ENCODE data around the gene PARP11.

Gene PARP11

DNA sequence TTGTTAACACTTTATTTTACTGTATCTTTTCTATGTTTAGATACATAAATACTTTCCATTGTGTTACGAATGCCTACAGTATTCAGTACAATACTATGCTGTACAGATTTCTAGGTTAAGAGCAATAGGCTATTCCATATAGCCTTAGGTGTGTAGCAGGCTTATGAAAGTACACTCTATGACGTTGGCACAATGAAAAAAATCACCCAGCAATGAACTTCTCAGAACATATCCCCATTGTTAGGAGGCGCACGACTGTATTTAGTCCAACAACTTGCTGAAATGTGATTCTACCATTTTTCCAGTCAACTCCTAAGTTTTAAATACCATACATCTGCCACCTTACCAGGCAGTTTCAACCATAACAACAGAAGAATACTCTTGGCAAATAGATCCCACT lies 1.8 kb downstream of the PARP11 start:
- Histone ChIP-seq H3K4me2 (ENCODE audit: low read depth, low read length, poor library complexity, severe bottlenecking) (peak overlapping the region; percentile 72), H3K9me3 (ENCODE audit: insufficient read depth, low read length) (no peaks in the 10 kb centered on the region), H4K20me1 (ENCODE audit: low read depth, low read length) (no peaks in the 10 kb centered on the region), H3K36me3 (ENCODE audit: low read length) (no peaks in the 10 kb centered on the region), H3K4me3 (ENCODE audit: insufficient read depth, low read length, poor library complexity, severe bottlenecking) (no peak overlapping the region), H3K79me2 (ENCODE audit: insufficient read depth, low read length) (peaks cover 20% of the 10 kb centered on the region; the same call in 1 of the 2 replicates), H3K27me3 (ENCODE audit: low read length) (no peaks in the 10 kb centered on the region), H3K9ac (ENCODE audit: low read length) (no peak overlapping the region), H3K27ac (ENCODE audit: low read depth, low read length) (no peak overlapping the region), H3F3A (ENCODE audit: insufficient read depth) (no peaks in the 10 kb centered on the region; the same call in 1 of the 2 replicates), H2AFZ (ENCODE audit: low read depth, low read length, severe bottlenecking) (no peak overlapping the region), H3K9me2 (replicated peaks; ENCODE audit: insufficient read depth, low read length) (no peaks in the 10 kb centered on the region)
- TF ChIP-seq, protein P1, sequence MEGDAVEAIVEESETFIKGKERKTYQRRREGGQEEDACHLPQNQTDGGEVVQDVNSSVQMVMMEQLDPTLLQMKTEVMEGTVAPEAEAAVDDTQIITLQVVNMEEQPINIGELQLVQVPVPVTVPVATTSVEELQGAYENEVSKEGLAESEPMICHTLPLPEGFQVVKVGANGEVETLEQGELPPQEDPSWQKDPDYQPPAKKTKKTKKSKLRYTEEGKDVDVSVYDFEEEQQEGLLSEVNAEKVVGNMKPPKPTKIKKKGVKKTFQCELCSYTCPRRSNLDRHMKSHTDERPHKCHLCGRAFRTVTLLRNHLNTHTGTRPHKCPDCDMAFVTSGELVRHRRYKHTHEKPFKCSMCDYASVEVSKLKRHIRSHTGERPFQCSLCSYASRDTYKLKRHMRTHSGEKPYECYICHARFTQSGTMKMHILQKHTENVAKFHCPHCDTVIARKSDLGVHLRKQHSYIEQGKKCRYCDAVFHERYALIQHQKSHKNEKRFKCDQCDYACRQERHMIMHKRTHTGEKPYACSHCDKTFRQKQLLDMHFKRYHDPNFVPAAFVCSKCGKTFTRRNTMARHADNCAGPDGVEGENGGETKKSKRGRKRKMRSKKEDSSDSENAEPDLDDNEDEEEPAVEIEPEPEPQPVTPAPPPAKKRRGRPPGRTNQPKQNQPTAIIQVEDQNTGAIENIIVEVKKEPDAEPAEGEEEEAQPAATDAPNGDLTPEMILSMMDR (IDR thresholded peaks at IDR 0.05; ENCODE audit: insufficient read depth, low read length, poor library complexity, severe bottlenecking): no peak

DNA sequence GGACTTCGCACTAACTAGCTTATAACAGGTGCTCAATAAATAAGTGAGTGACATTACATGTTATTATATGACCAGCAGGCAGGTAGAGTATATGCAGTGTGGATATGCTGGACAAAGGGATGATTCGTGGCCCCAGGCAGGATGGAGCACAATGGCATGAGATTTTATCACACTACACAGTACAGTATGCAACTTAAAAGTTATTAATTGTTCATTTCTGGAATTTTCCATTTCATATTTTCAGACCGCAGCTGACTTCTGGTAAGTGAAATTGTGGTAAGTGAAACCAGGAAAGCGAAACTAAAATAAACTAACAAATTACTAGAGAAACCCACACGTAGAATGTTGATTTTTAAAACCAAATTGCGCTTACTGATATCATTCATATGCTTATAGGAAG lies 3.3 kb downstream of the PARP11 start:
- Histone ChIP-seq H3K9ac (ENCODE audit: low read length) (no peak overlapping the region), H2AFZ (ENCODE audit: low read depth, low read length, severe bottlenecking) (no peak overlapping the region)

DNA sequence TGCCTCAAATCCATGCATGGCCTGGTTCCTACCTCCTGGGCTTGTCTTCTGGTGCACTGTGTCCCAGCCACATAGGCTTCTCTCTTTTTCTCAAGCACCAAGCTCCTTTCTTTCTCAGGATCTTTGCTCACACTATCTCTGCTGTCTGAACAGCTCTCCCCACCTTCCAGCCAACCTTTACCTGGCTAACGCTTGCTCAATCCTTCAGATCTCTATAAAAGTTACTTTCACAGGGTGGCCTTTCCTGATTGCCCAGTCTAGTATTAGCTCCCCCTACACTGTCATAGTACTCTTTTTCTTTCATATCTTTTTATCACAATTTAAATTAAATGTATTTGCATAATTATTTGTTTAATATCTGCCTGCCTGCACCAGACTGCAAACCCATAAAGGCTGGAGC lies 3.8 kb downstream of the PARP11 start:
- TF ChIP-seq EZH2phosphoT487 (conservative IDR thresholded peaks at IDR 0.05; ENCODE audit: low read length): no peak
- TF ChIP-seq, protein P1 (IDR thresholded peaks at IDR 0.05; ENCODE audit: insufficient read depth, low read length, poor library complexity, severe bottlenecking): no peak
- H3K27ac ChIP-seq (ENCODE audit: low read depth, low read length): no peak overlapping the region
- H3K9me3 ChIP-seq (ENCODE audit: insufficient read depth, low read length): peaks cover 6% of the 10 kb centered on the region; the same call in 1 of the 2 replicates
- H3K4me3 ChIP-seq (ENCODE audit: insufficient read depth, low read length, poor library complexity, severe bottlenecking): no peak overlapping the region
- H3K9me2 ChIP-seq (replicated peaks; ENCODE audit: insufficient read depth, low read length): no peaks in the 10 kb centered on the region
- no peaks in the 10 kb centered on the region for H4K20me1 ChIP-seq (ENCODE audit: low read depth, low read length)
- H3K9ac ChIP-seq (ENCODE audit: low read length): no peak overlapping the region
- H2AFZ ChIP-seq (ENCODE audit: low read depth, low read length, severe bottlenecking): no peak overlapping the region
- peaks cover 20% of the 10 kb centered on the region; the same call in 1 of the 2 replicates for H3K79me2 ChIP-seq (ENCODE audit: insufficient read depth, low read length)
- no peaks in the 10 kb centered on the region for H3K27me3 ChIP-seq (ENCODE audit: low read length)
- H3K36me3 ChIP-seq (ENCODE audit: low read length): no peaks in the 10 kb centered on the region
- no peaks in the 10 kb centered on the region for H3F3A ChIP-seq (ENCODE audit: insufficient read depth)
- H3K4me2 ChIP-seq (ENCODE audit: low read depth, low read length, poor library complexity, severe bottlenecking): peak overlapping the region; percentile 11

More for the DNA sequence above, 3.3 kb downstream of the PARP11 start:
- no peaks in the 10 kb centered on the region for H3F3A ChIP-seq (ENCODE audit: insufficient read depth)
- TF ChIP-seq EZH2phosphoT487 (conservative IDR thresholded peaks at IDR 0.05; ENCODE audit: low read length): no peak
- TF ChIP-seq, protein P1 (IDR thresholded peaks at IDR 0.05; ENCODE audit: insufficient read depth, low read length, poor library complexity, severe bottlenecking): no peak
- no peak overlapping the region for H3K27ac ChIP-seq (ENCODE audit: low read depth, low read length)
- H3K4me2 ChIP-seq (ENCODE audit: low read depth, low read length, poor library complexity, severe bottlenecking): peak overlapping the region; percentile 72
- H3K27me3 ChIP-seq (ENCODE audit: low read length): no peaks in the 10 kb centered on the region
- H3K9me3 ChIP-seq (ENCODE audit: insufficient read depth, low read length): peaks cover 6% of the 10 kb centered on the region; the same call in 1 of the 2 replicates
- no peak overlapping the region for H3K4me3 ChIP-seq (ENCODE audit: insufficient read depth, low read length, poor library complexity, severe bottlenecking)
- no peaks in the 10 kb centered on the region for H4K20me1 ChIP-seq (ENCODE audit: low read depth, low read length)
- H3K79me2 ChIP-seq (ENCODE audit: insufficient read depth, low read length): peaks cover 20% of the 10 kb centered on the region; the same call in 1 of the 2 replicates
- no peaks in the 10 kb centered on the region for H3K9me2 ChIP-seq (replicated peaks; ENCODE audit: insufficient read depth, low read length)
- no peaks in the 10 kb centered on the region for H3K36me3 ChIP-seq (ENCODE audit: low read length)
